GM19328 (cell line): ENCODE results near the gene ANKRD52.
"Not testable (repeated sequence)": the region's sequence is repeated elsewhere in the genome, so short reads cannot be mapped to it uniquely, and the experiment has no call there.

Experiments used
- ATAC-seq: cut with Tn5 transposase; IDR thresholded peaks from one replicate; pipeline ENCODE4 v1.9.1; 2021; ENCODE audit warnings: mild to moderate bottlenecking, moderate library complexity; ENCODE audit not compliant: unreplicated experiment

The ANKRD52 gene

DNA sequence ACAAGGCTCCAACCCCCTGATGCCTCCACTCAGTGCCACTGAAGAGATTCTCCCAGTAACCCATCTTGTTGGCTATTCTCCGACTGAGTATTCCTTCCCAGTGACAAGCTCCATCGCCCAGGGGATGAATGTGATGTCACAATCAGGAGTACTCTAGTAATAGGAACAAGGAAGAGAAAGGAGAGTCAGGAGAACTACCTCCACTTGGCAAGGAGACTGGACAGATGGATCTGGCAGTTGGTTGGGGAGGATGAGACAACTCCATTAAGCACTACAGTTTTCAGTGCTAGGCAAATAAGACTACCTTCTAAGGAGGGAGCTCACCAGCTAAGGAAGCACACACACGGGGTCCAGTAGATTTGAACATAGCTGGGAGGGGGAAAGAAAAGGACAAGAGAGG, 41.7 kb downstream of the ANKRD52 start:
- no peak for ATAC-seq

DNA sequence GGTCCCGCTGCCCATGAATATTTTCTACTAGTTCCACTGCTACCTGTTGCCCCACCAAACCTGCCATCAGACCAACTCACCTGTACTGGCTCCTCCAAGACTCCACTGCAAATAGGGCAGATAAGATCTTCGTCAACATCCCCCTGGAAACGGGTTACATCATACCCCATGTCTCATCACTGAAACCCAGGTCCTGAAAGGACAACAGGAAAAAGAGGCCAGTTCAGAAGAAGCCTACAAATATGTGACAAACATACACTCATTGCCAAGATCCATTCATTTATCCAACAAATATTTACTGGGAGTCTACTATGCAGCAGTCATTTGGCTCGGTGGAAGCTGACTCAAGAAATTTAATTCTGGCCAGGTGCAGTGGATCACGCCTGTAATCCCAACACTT, 44.3 kb downstream of the ANKRD52 start:
- ATAC-seq, result no peak

- no peak for ATAC-seq
These were observed 45.8 kb downstream of the ANKRD52 start for GRCh38 chr12:56212361-56212760.

GRCh38 chr12:56208006-56208405, 50.2 kb downstream of the ANKRD52 start:
- no peak for ATAC-seq

DNA sequence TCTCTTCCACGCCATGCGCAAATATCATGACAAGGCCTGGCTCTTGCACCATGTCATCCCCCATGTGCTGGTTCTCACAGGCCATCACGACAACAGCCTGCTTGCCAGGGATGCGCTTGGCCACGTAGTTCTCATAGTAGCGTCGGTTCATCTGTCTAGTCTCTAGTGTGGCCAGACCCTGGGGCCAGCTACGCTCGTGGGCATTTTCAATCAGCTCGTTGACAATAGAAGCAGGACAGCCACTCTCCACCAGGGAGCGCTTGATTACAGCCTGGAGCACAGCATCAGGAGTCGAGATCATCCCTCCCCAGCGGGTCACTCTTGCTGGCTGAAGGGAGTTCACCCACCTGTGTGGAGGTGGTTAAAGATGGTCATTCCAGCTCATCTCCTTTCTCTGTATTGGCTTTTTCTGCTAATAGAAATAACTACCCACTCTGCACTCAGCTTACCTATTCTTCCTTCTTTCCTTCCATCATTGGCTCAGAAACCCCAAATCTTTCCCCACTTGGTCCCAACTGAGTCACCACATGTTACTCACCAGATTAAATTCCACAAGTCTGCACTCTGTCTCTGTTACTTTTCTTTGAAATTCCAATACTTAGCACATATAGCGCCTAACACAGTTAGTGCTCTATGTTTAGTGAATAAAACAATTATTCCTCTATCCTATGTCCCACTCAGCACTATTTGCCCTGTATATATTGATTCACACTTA, 51.6 kb downstream of the ANKRD52 start:
- no peak for ATAC-seq

DNA sequence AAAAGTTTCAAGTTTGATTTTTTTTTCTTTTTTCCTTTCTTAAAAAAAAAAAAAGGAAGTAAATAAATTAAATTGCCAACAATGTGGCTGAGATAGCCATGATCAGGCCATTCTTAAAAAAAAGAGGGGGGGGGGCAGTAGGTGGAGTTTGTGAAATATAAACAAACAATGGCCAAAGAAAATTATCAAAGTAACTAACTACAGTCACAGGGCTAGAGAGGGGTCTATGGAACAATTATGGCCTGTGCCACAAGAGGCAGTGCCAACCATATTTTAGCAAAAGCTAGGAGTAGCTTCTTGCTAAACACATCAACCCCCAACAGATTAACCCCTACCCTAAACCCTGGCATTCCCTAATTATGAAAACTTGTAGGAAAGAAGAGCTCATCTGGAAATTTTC, 52.7 kb downstream of the ANKRD52 start:
- no peak for ATAC-seq

GRCh38 chr12:56204275-56204674, 53.9 kb downstream of the ANKRD52 start:
- no peak for ATAC-seq

DNA sequence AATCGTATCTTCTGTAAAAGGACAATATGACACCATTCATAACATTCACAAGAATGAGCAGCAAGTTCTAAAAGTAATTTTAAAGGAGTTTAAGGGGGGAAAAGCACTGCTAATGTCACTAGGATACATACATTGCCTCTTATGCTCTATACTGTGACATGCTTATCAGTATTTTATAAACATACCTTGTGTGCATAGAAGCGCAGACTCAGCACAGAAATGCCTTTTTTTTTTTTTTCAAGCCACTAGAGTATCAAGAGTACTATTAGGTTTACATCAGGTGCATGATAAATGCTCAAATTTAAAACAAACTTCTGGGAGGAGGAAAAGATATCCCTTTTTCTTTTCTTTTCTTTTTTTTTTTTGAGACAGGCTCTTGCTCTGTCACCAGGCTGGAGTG, 55.3 kb downstream of the ANKRD52 start:
- no peak for ATAC-seq

DNA sequence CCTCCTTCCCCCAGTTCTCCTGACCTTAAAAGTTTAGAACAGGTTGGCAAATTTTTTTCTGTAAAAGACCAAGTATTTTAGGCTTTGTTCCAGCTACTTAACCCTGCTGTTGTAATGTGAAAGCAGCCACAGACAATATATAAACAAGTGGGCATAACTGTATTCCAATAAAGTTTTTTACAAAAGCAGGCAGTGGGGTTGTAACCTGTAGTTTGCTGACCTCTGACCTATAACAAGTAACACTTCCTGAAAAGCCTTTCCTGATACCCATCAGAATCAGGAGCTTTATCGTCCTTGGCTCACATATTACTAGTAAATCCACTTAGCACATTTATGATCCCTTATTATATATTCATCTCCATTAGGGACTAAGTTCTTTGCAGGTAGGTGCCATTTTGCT, 55.8 kb downstream of the ANKRD52 start:
- no peak for ATAC-seq

DNA sequence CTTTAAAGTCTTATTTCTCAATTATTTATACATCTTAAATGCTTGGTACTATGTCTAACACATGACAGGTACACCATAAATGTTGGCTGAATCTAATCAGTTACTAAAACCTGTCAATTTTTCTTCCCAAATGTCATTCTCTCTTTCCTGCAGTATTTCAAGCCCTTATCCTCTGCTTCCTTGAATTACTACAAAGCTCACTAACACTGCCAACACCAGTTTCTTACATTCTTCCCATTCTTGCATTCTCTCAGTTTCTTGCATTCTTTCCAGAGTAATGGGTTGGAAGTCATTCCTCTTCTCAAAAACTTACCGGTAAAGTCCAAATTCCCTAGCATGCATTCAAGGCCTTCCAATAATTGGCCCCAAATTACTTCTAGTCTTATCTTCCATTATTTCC, 59.3 kb downstream of the ANKRD52 start:
- ATAC-seq, result no peak

GRCh38 chr12:56197921-56198635, 60.1 kb downstream of the ANKRD52 start:
- ATAC-seq, result no peak

DNA sequence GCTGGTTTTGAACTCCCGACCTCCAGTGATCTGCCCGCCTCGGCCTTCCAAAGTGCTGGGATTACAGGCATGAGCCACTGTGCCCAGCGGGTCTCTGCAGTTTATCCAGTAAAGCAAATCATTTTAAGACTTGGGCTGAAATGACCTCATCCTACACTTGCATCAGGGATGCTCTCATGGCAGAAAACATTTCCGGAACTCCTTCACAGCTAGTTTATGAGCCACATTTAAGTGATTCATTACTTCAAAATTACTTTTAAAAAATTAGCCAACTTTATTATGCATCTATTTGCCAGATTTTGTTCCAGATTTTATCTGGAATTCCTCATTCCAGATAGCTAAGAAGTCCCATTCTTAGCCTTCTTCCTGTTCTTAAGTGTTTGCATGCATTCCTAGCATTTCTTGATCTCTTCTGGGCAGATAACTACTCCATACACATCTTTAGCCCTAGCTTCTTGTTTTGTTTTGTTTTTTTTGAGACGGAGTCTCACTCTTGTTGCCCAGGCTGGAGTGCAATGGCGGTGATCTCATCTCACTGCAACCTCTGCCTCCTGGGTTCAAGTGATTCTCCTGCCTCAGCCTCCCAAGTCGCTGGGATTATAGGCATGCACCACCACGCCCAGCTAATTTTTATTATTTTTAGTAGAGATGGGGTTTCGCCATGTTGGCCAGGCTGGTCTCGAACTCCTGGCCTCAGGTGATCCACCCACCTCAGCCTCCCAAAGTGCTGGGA, 61.2 kb downstream of the ANKRD52 start:
- ATAC-seq, result not testable (repeated sequence)

DNA sequence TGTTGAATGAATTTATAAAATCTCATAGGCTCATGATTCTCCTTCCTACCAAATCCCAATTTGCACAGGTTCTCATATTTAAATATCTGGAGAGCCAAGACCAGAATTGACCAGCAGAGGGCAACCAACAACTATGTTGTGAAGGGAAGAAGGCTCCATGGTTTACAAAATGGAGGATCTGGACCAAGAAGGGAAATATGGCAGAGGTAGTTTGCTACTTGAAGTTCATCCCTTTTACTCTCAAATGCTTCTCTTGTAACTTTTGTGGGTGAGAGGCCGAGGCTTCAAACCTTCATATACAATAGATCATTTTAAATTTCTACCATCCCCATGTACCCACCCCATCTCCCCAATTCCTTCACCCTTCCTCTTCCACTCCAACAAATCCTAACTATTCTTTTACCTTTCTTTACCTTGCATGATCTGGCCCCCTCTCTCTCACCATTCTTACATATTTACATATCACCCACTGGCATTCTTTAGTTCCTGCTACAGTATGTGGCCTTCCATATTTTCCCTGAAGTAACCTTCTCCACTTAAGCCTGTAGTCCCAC, 65.1 kb downstream of the ANKRD52 start:
- ATAC-seq, result no peak

DNA sequence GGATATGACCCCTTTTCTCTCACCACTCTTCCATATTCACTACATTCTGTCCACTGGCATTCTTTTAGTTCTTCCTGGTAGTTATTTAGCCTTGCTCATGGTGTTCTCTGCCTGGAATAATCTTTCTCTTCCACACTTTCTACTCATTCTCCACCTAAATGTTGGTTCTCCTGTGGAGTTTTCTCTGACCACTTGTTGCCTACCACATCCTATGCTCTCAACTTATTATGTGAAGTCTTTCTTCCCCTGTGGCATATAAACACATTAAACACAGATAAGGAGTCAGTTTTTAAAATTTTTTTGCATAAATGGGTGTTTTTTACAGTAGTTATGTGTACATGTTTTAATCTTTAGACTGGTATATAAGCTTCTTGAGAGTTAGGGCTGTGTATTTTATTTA, 65.6 kb downstream of the ANKRD52 start:
- no peak for ATAC-seq

- no peak for ATAC-seq
These were observed 67.5 kb downstream of the ANKRD52 start for GRCh38 chr12:56190695-56191155.

GRCh38 chr12:56189918-56190694, 68.1 kb downstream of the ANKRD52 start:
- ATAC-seq, result peak; percentile 25

- ATAC-seq, result peak; percentile 60
These were observed 68.9 kb downstream of the ANKRD52 start, which contains the start of gene SMARCC2 for GRCh38 chr12:56189099-56189917. SMARCC2 (minus strand) TSS chr12:56189483; CDS start chr12:56189461, 22 bp downstream.

DNA sequence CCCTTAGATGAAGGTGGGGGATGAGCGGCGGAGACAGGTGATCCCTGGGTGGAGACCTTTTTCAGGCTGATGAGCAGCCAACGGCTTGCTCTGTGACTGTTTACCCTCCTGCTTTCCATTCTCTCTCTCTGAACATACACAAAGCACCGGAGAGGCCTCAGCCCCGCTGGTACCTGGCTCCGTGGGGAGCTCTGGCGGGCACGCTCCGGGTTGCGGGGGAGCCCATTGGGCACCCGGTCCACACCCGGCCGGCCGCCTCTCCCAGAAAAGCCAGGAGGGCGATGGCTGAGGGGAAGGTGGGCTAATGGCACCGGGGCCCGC, 69.4 kb downstream of the ANKRD52 start:
- peak; percentile 9 for ATAC-seq

GRCh38 chr12:56188131-56188777, 69.9 kb downstream of the ANKRD52 start:
- ATAC-seq, result no peak
